Activated B cell treated with CpG ODN at 0.5 μM for 24 hours (primary cell): ENCODE results near the gene ZNF44. TPM values are rescaled to one million over a fixed set of nuclear protein-coding genes. Genes with fewer than 3 reads are reported as not detected.

Source experiments
- ATAC-seq: fragments of 200-7000 bp; cut with Tn5 transposase; one replicate; pipeline ENCODE4 v1.10.0; 2021; ENCODE audit warnings: low read depth, mild to moderate bottlenecking, moderate library complexity
- CTCF ChIA-PET: fragments of 350-600 bp; sonication (Branson Sonifier 250); formaldehyde crosslinking; loops from one replicate; lab custom pipeline; 2021; ENCODE audit warnings: antibody characterized with exemption; lab: Charles Lee
- POLR2A ChIA-PET: fragments of 350-600 bp; sonication (Branson Sonifier 250); formaldehyde crosslinking; loops from one replicate; lab custom pipeline; 2021; ENCODE audit warnings: antibody characterized with exemption; lab: Charles Lee
- DNase-seq: peaks from one replicate; pipeline ENCODE4 v3.0.0; 2022
- H3K27ac Mint-ChIP-seq: one replicate; pipeline ENCODE4 v1.8.0; 2020; ENCODE audit warnings: mixed read lengths
- H3K27me3 Mint-ChIP-seq: one replicate; pipeline ENCODE4 v1.8.0; 2021; ENCODE audit warnings: mixed read lengths
- H3K36me3 Mint-ChIP-seq: one replicate; pipeline ENCODE4 v1.8.0; 2021; ENCODE audit warnings: low read depth, mixed read lengths
- H3K4me1 Mint-ChIP-seq: one replicate; pipeline ENCODE4 v1.8.0; 2021; ENCODE audit warnings: mixed read lengths
- H3K4me3 Mint-ChIP-seq: one replicate; pipeline ENCODE4 v1.8.0; 2020; ENCODE audit warnings: mild to moderate bottlenecking, mixed read lengths
- H3K9me3 Mint-ChIP-seq: one replicate; pipeline ENCODE4 v1.8.0; 2020; ENCODE audit warnings: mixed read lengths
- CTCF ChIP-seq: fragments of 200-600 bp; IDR thresholded peaks from one replicate; pipeline ENCODE4 v1.8.0; 2022; ENCODE audit warnings: antibody characterized with exemption, mild to moderate bottlenecking
- intact Hi-C: fragments of 100-400 bp; cut with micrococcal nuclease; formaldehyde crosslinking; loops from one replicate; pipeline ENCODE4 v1.15.1; 2024
- total RNA-seq: library from RNA; stranded (reverse); gene quantifications from 2 replicates; pipeline ENCODE4 v1.2.3, GENCODE V29; 2022

The ZNF44 gene
- total RNA-seq, 1 donor from 2014 or later: 26.4 TPM

- Mint-ChIP-seq H3K4me3 (peak overlapping the region; percentile 99), H3K27ac (peak overlapping the region; percentile 95), H3K36me3 (peaks cover 26% of the 10 kb centered on the region), H3K9me3 (no peaks in the 10 kb centered on the region), H3K4me1 (peaks cover 42% of the 10 kb centered on the region), H3K27me3 (no peaks in the 10 kb centered on the region)
- TF ChIP-seq CTCF: no peak
- POLR2A ChIA-PET: interaction anchor here (0.6 to 4.8 kb wide), 5 partner anchors 38 to 369 kb away, joined by 3 to 67 read pairs (median 4); partner anchors contain the start of genes ZNF442, ZNF563 and ZNF700
- CTCF ChIA-PET: no interaction called here
- peak; percentile 57 for DNase-seq
- peak; percentile 35 for ATAC-seq
- intact Hi-C loops: loop anchor here (1.0 to 10.0 kb wide), 8 partner anchors 37 to 330 kb away; partner anchors contain the start of genes ZNF442, ZNF564, ZNF709 and ZNF799
These were observed 870 bp downstream of the ZNF44 start for GRCh38 chr19:12293777-12294248.

GRCh38 chr19:12289790-12290065 lies 5.0 kb downstream of the ZNF44 start:
- H3K27me3 Mint-ChIP-seq: no peaks in the 10 kb centered on the region
- H3K27ac Mint-ChIP-seq: peak overlapping the region; percentile 50
- H3K4me3 Mint-ChIP-seq: no peak overlapping the region
- CTCF ChIA-PET: no interaction called here
- no peak for TF ChIP-seq CTCF
- no peaks in the 10 kb centered on the region for H3K9me3 Mint-ChIP-seq
- POLR2A ChIA-PET: interaction anchor here (0.6 kb wide), 1 partner anchor 376 kb away, joined by 4 read pairs; no protein-coding TSS in a partner anchor
- intact Hi-C loops: loop anchor here (5.0 to 10.0 kb wide), 2 partner anchors 58 to 195 kb away; partner anchors contain the start of gene ZNF709
- DNase-seq: no peak
- H3K4me1 Mint-ChIP-seq: peaks cover 49% of the 10 kb centered on the region
- ATAC-seq: no peak
- H3K36me3 Mint-ChIP-seq: peaks cover 42% of the 10 kb centered on the region

GRCh38 chr19:12287958-12288500 lies 6.7 kb downstream of the ZNF44 start:
- Mint-ChIP-seq H3K4me1 (peaks cover 40% of the 10 kb centered on the region), H3K27me3 (no peaks in the 10 kb centered on the region), H3K36me3 (peaks cover 39% of the 10 kb centered on the region), H3K9me3 (no peaks in the 10 kb centered on the region), H3K27ac (no peak overlapping the region), H3K4me3 (no peak overlapping the region)
- no peak for ATAC-seq
- no peak for DNase-seq
- no peak for TF ChIP-seq CTCF
- ChIA-PET POLR2A (interaction anchor here (0.7 kb wide), 1 partner anchor 393 kb away, joined by 4 read pairs; no protein-coding TSS in a partner anchor), CTCF (no interaction called here)
- intact Hi-C loops: no loop called here

GRCh38 chr19:12284631-12285030 lies 10.1 kb downstream of the ZNF44 start:
- no peak overlapping the region for H3K27ac Mint-ChIP-seq
- no peak overlapping the region for H3K4me3 Mint-ChIP-seq
- no peak for TF ChIP-seq CTCF
- H3K9me3 Mint-ChIP-seq: peaks cover 2% of the 10 kb centered on the region
- CTCF ChIA-PET: no interaction called here
- peaks cover 34% of the 10 kb centered on the region for H3K4me1 Mint-ChIP-seq
- POLR2A ChIA-PET: interaction anchor here (1.5 kb wide), 1 partner anchor 10 kb away, joined by 3 read pairs; the partner anchor contains the start of gene ZNF44
- intact Hi-C loops: no loop called here
- ATAC-seq (no peak), DNase-seq (no peak)
- no peaks in the 10 kb centered on the region for H3K27me3 Mint-ChIP-seq
- H3K36me3 Mint-ChIP-seq: peaks cover 43% of the 10 kb centered on the region

GRCh38 chr19:12284226-12284625 lies 10.5 kb downstream of the ZNF44 start:
- Mint-ChIP-seq H3K4me3 (no peak overlapping the region), H3K27ac (no peak overlapping the region), H3K4me1 (peaks cover 33% of the 10 kb centered on the region), H3K9me3 (peaks cover 6% of the 10 kb centered on the region), H3K36me3 (peaks cover 45% of the 10 kb centered on the region), H3K27me3 (no peaks in the 10 kb centered on the region)
- no peak for ATAC-seq
- ChIA-PET POLR2A (interaction anchor here (1.5 kb wide), 1 partner anchor 10 kb away, joined by 3 read pairs; the partner anchor contains the start of gene ZNF44), CTCF (no interaction called here)
- TF ChIP-seq CTCF: no peak
- intact Hi-C loops: no loop called here
- no peak for DNase-seq
